ENCODE measurements around the gene GRHL3.

The GRHL3 gene

GRCh38 chr1:24344090-24344742 lies 25.1 kb downstream of the GRHL3 start:
- DNase-seq: no peak

GRCh38 chr1:24345334-24345733 lies 26.2 kb downstream of the GRHL3 start:
- DNase-seq: no peak

GRCh38 chr1:24347159-24347934 lies 28.2 kb downstream of the GRHL3 start:
- DNase-seq: no peak

- no peak for DNase-seq
Measured at GRCh38 chr1:24348196-24348595, 29.0 kb downstream of the GRHL3 start.

- DNase-seq: no peak
Measured at GRCh38 chr1:24349891-24350290, 30.7 kb downstream of the GRHL3 start.

GRCh38 chr1:24351247-24351646 lies 32.1 kb downstream of the GRHL3 start:
- no peak for DNase-seq

GRCh38 chr1:24351918-24352627 lies 32.9 kb downstream of the GRHL3 start:
- no peak for DNase-seq

GRCh38 chr1:24353292-24353891 lies 34.2 kb downstream of the GRHL3 start:
- no peak for DNase-seq

- DNase-seq: no peak
Measured at GRCh38 chr1:24355466-24355865, 36.3 kb downstream of the GRHL3 start.

- no peak for DNase-seq
Measured at GRCh38 chr1:24357038-24357437, 37.9 kb downstream of the GRHL3 start.

- DNase-seq: no peak
Measured at GRCh38 chr1:24360681-24361080, 41.5 kb downstream of the GRHL3 start.

- DNase-seq: no peak
Measured at GRCh38 chr1:24361811-24362210, 42.7 kb downstream of the GRHL3 start.

GRCh38 chr1:24362396-24362795 lies 43.2 kb downstream of the GRHL3 start:
- DNase-seq: no peak

GRCh38 chr1:24362982-24363614 lies 43.9 kb downstream of the GRHL3 start:
- no peak for DNase-seq

GRCh38 chr1:24363994-24364393 lies 44.8 kb downstream of the GRHL3 start:
- no peak for DNase-seq

GRCh38 chr1:24364605-24364974 lies 45.4 kb downstream of the GRHL3 start:
- DNase-seq: no peak

GRCh38 chr1:24364975-24365678 lies 46.0 kb downstream of the GRHL3 start:
- DNase-seq: no peak

- DNase-seq: no peak
Measured at GRCh38 chr1:24366707-24367106, 47.5 kb downstream of the GRHL3 start.

- DNase-seq: no peak
Measured at GRCh38 chr1:24369199-24369598, 50.0 kb downstream of the GRHL3 start.

- DNase-seq: no peak
Measured at GRCh38 chr1:24369801-24370200, 50.6 kb downstream of the GRHL3 start.

- no peak for DNase-seq
Measured at GRCh38 chr1:24373044-24373443, 53.9 kb downstream of the GRHL3 start.

- DNase-seq: no peak
Measured at GRCh38 chr1:24373710-24374109, 54.6 kb downstream of the GRHL3 start.
